VCaP (cell line): ENCODE results near the gene CES3.

Experiments
- H3K27ac ChIP-seq: fragments of 450-650 bp; 2 replicates; pipeline ENCODE4 v1.5.1; 2017
- TF ChIP-seq, protein P1 (sequence below): fragments of 450-650 bp; conservative IDR thresholded peaks from 2 replicates; pipeline ENCODE4 v1.5.1; 2017; ENCODE audit warnings: mild to moderate bottlenecking, moderate library complexity

Gene CES3

DNA sequence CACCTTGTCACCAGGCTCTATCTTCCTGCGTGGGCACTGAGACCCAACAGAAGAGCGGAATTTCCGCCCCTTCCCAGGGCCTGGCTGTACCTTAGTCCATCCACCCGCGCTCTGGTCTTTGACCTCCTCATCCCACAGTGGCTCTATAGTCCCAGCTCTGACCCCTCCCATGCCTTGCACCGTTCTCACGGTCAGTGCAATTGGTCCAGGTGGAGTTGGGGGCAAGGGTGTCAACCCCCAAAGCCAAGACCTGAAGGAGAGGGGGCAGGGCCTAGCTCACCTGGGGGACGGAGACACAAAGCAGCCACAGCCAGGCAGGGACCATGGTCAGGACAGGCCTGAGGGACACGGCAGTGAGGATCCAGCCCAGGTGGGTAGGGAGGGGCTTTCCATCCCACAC is 43.3 kb upstream of the CES3 start:
- no peak overlapping the region for H3K27ac ChIP-seq
- TF ChIP-seq, protein P1, sequence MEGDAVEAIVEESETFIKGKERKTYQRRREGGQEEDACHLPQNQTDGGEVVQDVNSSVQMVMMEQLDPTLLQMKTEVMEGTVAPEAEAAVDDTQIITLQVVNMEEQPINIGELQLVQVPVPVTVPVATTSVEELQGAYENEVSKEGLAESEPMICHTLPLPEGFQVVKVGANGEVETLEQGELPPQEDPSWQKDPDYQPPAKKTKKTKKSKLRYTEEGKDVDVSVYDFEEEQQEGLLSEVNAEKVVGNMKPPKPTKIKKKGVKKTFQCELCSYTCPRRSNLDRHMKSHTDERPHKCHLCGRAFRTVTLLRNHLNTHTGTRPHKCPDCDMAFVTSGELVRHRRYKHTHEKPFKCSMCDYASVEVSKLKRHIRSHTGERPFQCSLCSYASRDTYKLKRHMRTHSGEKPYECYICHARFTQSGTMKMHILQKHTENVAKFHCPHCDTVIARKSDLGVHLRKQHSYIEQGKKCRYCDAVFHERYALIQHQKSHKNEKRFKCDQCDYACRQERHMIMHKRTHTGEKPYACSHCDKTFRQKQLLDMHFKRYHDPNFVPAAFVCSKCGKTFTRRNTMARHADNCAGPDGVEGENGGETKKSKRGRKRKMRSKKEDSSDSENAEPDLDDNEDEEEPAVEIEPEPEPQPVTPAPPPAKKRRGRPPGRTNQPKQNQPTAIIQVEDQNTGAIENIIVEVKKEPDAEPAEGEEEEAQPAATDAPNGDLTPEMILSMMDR, result no peak

- no peak overlapping the region for H3K27ac ChIP-seq
- TF ChIP-seq, protein P1, result no peak
Measured at GRCh38 chr16:66918355-66918754, 42.7 kb upstream of the CES3 start.

DNA sequence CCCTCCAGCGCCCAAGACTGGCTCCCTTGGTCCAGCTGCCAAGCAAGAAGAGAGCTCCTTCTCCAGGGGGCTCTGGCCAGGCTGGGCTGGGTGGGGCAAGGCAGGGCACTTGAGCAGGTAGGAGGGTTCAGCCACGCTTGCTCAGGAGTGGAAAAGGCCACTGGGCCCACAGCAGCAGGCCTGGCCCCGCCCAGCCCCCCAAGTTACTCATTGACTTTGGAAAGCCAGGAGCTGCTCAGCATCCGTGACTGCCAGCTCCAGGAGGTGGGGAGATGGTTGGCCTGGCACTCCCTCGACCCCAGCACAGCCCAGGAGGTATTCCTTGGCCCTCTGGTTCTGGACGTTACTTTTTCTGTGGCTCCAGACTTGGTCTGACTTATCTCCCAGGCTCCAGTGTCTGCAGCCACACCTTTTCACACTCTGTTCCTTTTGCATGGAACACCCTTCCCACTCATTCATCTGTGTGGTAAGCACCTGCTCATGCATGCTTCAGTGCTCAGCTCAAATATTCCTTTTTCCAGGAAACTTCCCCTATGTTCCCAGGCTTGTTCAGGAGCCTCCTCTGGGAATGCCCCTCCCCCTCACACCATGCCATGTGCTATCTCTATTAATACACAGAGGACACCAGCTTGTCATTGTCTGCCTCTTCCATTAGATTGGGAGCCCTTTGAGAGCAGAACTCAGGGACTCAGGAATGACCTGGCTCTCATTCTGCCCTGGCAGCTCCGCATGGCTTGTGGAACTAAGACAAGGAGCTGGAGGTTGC is 42.1 kb upstream of the CES3 start, which contains the start of gene CDH16:
Gene CDH16, minus strand, starts transcription at position 83 of the 766 bp plus-strand sequence. CDS start 820 bp downstream, outside the sequence.
- H3K27ac ChIP-seq, result no peak within 1 kb of the TSS
- TF ChIP-seq, protein P1, result no peak

GRCh38 chr16:66919569-66920298 is 41.3 kb upstream of the CES3 start:
- no peak overlapping the region for H3K27ac ChIP-seq
- TF ChIP-seq, protein P1, result no peak

DNA sequence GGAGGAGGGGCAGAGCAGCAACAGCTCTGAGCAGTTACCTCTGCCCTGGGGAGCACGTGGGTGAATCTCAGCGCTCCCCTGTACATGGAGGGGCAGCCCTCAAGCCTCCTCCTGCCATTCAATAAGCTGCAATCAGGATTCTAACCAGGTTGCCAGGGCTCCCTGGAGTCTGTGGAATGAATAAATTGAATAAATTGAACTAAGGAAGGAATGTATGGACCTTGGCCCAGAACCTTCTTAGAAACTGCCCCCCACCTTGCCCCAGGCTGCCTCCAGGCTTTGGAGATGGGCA is 40.8 kb upstream of the CES3 start:
- H3K27ac ChIP-seq, result no peak overlapping the region
- TF ChIP-seq, protein P1, result no peak

- no peak overlapping the region for H3K27ac ChIP-seq
- TF ChIP-seq, protein P1, result no peak
Measured at GRCh38 chr16:66920924-66921680, 40.0 kb upstream of the CES3 start.

GRCh38 chr16:66921729-66922450 is 39.2 kb upstream of the CES3 start:
- TF ChIP-seq, protein P1, result no peak
- H3K27ac ChIP-seq, result no peak overlapping the region
